Measurements from ENCODE around the gene VIM.

GRCh38 chr10:17276756-17277424, 48.8 kb downstream of the VIM start:
- TF ChIP-seq CTCF (IDR thresholded peaks at IDR 0.05 in 2 of 3, conservative IDR thresholded peaks at IDR 0.05 in 1 of 3; ENCODE audit: borderline replicate concordance in 1 of 3, insufficient read depth in 1 of 3, low read depth in 2 of 3, low read length in 2 of 3) (no peak), FOSL1 (IDR thresholded peaks at IDR 0.05; ENCODE audit: low read depth) (no peak), POLR2AphosphoS5 (IDR thresholded peaks at IDR 0.05; ENCODE audit: low read depth, low read length) (no peak), POLR2A (IDR thresholded peaks at IDR 0.05; ENCODE audit: borderline replicate concordance, extremely low read depth, insufficient read depth, insufficient read length) (no peak), JUND (IDR thresholded peaks at IDR 0.05) (no peak), EZH2 (IDR thresholded peaks at IDR 0.05) (no peak), ZBTB33 (IDR thresholded peaks at IDR 0.05; ENCODE audit: extremely low read depth, insufficient replicate concordance, low read length) (no peak), EGR1 (IDR thresholded peaks at IDR 0.05; ENCODE audit: low read depth) (no peak)
- TF ChIP-seq, protein P1, sequence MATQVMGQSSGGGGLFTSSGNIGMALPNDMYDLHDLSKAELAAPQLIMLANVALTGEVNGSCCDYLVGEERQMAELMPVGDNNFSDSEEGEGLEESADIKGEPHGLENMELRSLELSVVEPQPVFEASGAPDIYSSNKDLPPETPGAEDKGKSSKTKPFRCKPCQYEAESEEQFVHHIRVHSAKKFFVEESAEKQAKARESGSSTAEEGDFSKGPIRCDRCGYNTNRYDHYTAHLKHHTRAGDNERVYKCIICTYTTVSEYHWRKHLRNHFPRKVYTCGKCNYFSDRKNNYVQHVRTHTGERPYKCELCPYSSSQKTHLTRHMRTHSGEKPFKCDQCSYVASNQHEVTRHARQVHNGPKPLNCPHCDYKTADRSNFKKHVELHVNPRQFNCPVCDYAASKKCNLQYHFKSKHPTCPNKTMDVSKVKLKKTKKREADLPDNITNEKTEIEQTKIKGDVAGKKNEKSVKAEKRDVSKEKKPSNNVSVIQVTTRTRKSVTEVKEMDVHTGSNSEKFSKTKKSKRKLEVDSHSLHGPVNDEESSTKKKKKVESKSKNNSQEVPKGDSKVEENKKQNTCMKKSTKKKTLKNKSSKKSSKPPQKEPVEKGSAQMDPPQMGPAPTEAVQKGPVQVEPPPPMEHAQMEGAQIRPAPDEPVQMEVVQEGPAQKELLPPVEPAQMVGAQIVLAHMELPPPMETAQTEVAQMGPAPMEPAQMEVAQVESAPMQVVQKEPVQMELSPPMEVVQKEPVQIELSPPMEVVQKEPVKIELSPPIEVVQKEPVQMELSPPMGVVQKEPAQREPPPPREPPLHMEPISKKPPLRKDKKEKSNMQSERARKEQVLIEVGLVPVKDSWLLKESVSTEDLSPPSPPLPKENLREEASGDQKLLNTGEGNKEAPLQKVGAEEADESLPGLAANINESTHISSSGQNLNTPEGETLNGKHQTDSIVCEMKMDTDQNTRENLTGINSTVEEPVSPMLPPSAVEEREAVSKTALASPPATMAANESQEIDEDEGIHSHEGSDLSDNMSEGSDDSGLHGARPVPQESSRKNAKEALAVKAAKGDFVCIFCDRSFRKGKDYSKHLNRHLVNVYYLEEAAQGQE (IDR thresholded peaks at IDR 0.05; ENCODE audit: low read depth): no peak

Data from HCT116 (cell line).